GM12892 (cell line): ENCODE measurements around the gene PPP1R14C.

Experiments used
- POLR2A ChIP-seq: IDR thresholded peaks from 2 replicates; pipeline ENCODE4 v1.6.1; 2011; ENCODE audit warnings: low read depth, low read length, control low read depth
- POLR2AphosphoS5 ChIP-seq: IDR thresholded peaks from 2 replicates; pipeline ENCODE4 v1.6.1; 2011; ENCODE audit warnings: low read depth, low read length, control low read depth
- TAF1 ChIP-seq: IDR thresholded peaks from 2 replicates; pipeline ENCODE4 v1.6.1; 2011; ENCODE audit warnings: low read depth, mild to moderate bottlenecking, control low read depth, low read length, borderline replicate concordance

DNA sequence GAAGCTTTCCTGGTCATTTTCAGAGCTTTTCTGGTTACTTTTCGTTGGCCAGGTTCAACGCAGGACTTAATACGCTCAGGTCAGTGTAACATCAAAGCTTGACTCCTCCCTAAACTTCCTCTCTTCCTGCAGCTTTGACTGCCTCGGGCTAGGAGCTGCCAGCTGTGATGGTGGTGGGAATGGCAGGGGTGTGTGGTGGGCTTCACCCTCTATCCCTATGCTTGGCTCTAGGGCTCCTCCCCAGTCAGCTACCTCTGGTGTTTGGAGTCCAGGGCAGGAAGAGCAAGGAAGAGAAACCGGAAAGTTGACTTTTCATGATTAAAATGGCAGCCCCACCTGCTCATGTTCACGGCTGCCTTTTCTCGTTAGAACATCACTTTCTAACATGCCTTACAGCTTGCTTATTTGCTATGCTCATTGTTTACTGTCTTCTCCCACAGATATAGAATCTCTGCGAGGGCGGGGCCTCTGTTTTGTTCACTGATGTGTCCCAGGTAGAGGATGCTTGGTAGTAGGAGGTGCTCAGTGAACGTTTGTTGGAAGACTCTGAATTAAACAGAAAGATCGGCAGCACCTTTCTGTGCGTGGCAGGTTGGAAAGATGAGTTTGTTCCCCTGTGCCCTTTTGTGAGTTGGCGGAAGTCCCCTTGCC, 16.1 kb upstream of the PPP1R14C start:
- TF ChIP-seq POLR2AphosphoS5 = no peak
- no peak for TF ChIP-seq POLR2A
- TF ChIP-seq TAF1 = no peak
